ENCODE measurements around the gene PRRG2.

PRRG2 gene

GRCh38 chr19:49581007-49581508 is at the start of gene PRRG2:
Gene PRRG2 (plus strand): TSS chr19:49581316. CDS start chr19:49583220, 1,904 bp downstream.
- DNase-seq, result no peak

GRCh38 chr19:49533551-49534488 is 47.3 kb upstream of the PRRG2 start:
- peak; percentile 98 for DNase-seq

GRCh38 chr19:49534632-49535385 is 46.3 kb upstream of the PRRG2 start:
- no peak for DNase-seq

GRCh38 chr19:49536921-49537462 is 44.1 kb upstream of the PRRG2 start:
- no peak for DNase-seq

- DNase-seq, result no peak
These were observed 42.5 kb upstream of the PRRG2 start for GRCh38 chr19:49538643-49539042.

GRCh38 chr19:49539192-49539952 is 41.7 kb upstream of the PRRG2 start:
- DNase-seq, result no peak

GRCh38 chr19:49541914-49542313 is 39.2 kb upstream of the PRRG2 start:
- no peak for DNase-seq

- DNase-seq, result no peak
These were observed 38.7 kb upstream of the PRRG2 start for GRCh38 chr19:49542446-49542845.

- DNase-seq, result no peak
These were observed 38.1 kb upstream of the PRRG2 start for GRCh38 chr19:49543032-49543431.

GRCh38 chr19:49544154-49544553 is 37.0 kb upstream of the PRRG2 start:
- DNase-seq, result no peak

GRCh38 chr19:49546825-49547565 is 34.1 kb upstream of the PRRG2 start:
- peak; percentile 77 for DNase-seq

- no peak for DNase-seq
These were observed 32.1 kb upstream of the PRRG2 start for GRCh38 chr19:49549045-49549444.

- no peak for DNase-seq
These were observed 29.6 kb upstream of the PRRG2 start for GRCh38 chr19:49551531-49551930.

GRCh38 chr19:49552749-49553148 is 28.4 kb upstream of the PRRG2 start:
- peak; percentile 68 for DNase-seq

- peak; percentile 77 for DNase-seq
These were observed 27.5 kb upstream of the PRRG2 start for GRCh38 chr19:49553451-49554271.

GRCh38 chr19:49554701-49555181 is 26.4 kb upstream of the PRRG2 start:
- DNase-seq, result peak; percentile 79

GRCh38 chr19:49555600-49556411 is 25.3 kb upstream of the PRRG2 start:
- peak; percentile 77 for DNase-seq

- DNase-seq, result peak; percentile 78
These were observed 24.4 kb upstream of the PRRG2 start for GRCh38 chr19:49556412-49557398.
